Testis (tissue), 2 donors: Measurements from ENCODE around the gene TAX1BP3.

Source experiments
- POLR2A ChIP-seq: fragments of 450-650 bp; IDR thresholded peaks from one replicate; pipeline ENCODE4 v1.6.1; 2017; ENCODE audit warnings: antibody characterized with exemption, mild to moderate bottlenecking, moderate library complexity
- TF ChIP-seq, protein P1 (sequence below), 3 experiments: fragments of 450-650 bp in 2 of 3; fragments of 200-600 bp in 1 of 3; sonication (generic) in 1 of 3; IDR thresholded peaks; one replicate each; pipeline ENCODE4 v1.5.1; 2016 to 2019; ENCODE audit warnings: antibody characterized with exemption in 3 of 3, mild to moderate bottlenecking in 2 of 3, moderate library complexity in 1 of 3

DNA sequence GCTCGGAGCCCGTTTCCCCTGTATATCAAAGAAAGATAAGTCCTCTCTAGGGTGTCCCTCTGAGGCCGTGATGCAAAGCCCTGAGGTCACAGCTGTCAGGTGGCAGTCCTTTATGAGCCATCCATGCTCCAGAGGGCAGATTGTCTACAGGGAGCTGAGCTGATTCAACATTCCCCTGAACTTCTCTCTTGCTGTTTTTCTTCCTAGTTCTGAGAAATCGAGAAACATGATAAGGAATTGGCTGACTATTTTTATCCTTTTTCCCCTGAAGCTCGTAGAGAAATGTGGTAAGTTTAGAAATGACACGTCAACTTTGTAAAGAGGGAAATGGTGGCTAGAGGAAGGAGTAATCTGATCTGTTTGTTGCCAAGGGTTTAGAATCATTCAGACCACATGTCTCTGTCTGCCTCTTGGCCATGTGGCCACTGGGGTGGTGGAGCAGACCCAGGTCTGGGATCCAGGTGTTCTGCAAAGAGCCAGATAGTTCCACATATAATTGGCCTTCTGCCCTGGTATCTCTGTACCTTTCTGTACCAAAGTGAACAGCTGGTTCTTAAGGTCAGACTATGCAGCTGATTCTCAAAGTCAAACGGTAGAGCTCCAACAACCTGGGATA, 28.3 kb downstream of the TAX1BP3 start:
- TF ChIP-seq, protein P1, sequence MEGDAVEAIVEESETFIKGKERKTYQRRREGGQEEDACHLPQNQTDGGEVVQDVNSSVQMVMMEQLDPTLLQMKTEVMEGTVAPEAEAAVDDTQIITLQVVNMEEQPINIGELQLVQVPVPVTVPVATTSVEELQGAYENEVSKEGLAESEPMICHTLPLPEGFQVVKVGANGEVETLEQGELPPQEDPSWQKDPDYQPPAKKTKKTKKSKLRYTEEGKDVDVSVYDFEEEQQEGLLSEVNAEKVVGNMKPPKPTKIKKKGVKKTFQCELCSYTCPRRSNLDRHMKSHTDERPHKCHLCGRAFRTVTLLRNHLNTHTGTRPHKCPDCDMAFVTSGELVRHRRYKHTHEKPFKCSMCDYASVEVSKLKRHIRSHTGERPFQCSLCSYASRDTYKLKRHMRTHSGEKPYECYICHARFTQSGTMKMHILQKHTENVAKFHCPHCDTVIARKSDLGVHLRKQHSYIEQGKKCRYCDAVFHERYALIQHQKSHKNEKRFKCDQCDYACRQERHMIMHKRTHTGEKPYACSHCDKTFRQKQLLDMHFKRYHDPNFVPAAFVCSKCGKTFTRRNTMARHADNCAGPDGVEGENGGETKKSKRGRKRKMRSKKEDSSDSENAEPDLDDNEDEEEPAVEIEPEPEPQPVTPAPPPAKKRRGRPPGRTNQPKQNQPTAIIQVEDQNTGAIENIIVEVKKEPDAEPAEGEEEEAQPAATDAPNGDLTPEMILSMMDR (IDR thresholded peaks at IDR 0.05) = no peak
- no peak for TF ChIP-seq POLR2A
